Peyer's patch (tissue), 4 donors: ENCODE data around the gene RANBP1.

Experiments
- CTCF ChIP-seq, 6 experiments: fragments of 450-650 bp in 4 of 6; fragments of 200-600 bp in 2 of 6; sonication (generic) in 1 of 6; IDR thresholded peaks; one replicate each; pipeline ENCODE4 v1.5.1; 2017 to 2019; ENCODE audit warnings: antibody characterized with exemption in 6 of 6, mild to moderate bottlenecking in 3 of 6, moderate library complexity in 1 of 6
- POLR2A ChIP-seq, 2 donors: fragments of 450-650 bp; IDR thresholded peaks; one replicate each; pipeline ENCODE4 v1.5.1; 2017; ENCODE audit warnings: antibody characterized with exemption in 2 of 2, mild to moderate bottlenecking in 2 of 2, moderate library complexity in 2 of 2

- TF ChIP-seq CTCF (IDR thresholded peaks at IDR 0.05), result no peak
- TF ChIP-seq POLR2A (IDR thresholded peaks at IDR 0.05), result no peak
Observed at GRCh38 chr22:20106849-20107237, 9.1 kb upstream of the RANBP1 start.
